ENCODE data around the gene L1CAM.

Gene L1CAM

GRCh38 chrX:153919281-153919680 is 33.3 kb upstream of the L1CAM start:
- Histone ChIP-seq H3K9me3 (ENCODE audit: insufficient read depth, low read length) (no peaks in the 10 kb centered on the region), H3K79me2 (ENCODE audit: low read length) (peaks cover 43% of the 10 kb centered on the region), H3K27ac (ENCODE audit: low read length) (no peak overlapping the region), H3K4me3 (ENCODE audit: low read length) (no peak overlapping the region), H3K36me3 (replicated peaks; ENCODE audit: low read depth, low read length) (peaks cover 45% of the 10 kb centered on the region), H3K9ac (ENCODE audit: low read length) (no peak overlapping the region), H3K27me3 (ENCODE audit: low read depth, low read length) (no peaks in the 10 kb centered on the region), H3K4me2 (ENCODE audit: low read length) (no peak overlapping the region), H4K20me1 (ENCODE audit: insufficient read depth, low read length) (peaks cover 29% of the 10 kb centered on the region), H2AFZ (ENCODE audit: low read depth, low read length) (no peak overlapping the region), H3K4me1 (ENCODE audit: low read length) (peaks cover 12% of the 10 kb centered on the region)
- TF ChIP-seq CTCF (IDR thresholded peaks at IDR 0.05; ENCODE audit: low read depth, low read length) (no peak), EZH2phosphoT487 (IDR thresholded peaks at IDR 0.05; ENCODE audit: low read depth) (no peak)

- no peaks in the 10 kb centered on the region for H3K9me3 ChIP-seq (ENCODE audit: insufficient read depth, low read length)
- H3K4me3 ChIP-seq (ENCODE audit: low read length): no peak overlapping the region
- peaks cover 29% of the 10 kb centered on the region for H3K79me2 ChIP-seq (ENCODE audit: low read length)
- no peak overlapping the region for H3K4me2 ChIP-seq (ENCODE audit: low read length)
- H3K9ac ChIP-seq (ENCODE audit: low read length): no peak overlapping the region
- TF ChIP-seq EZH2phosphoT487 (IDR thresholded peaks at IDR 0.05; ENCODE audit: low read depth): no peak
- no peak for TF ChIP-seq CTCF (IDR thresholded peaks at IDR 0.05; ENCODE audit: low read depth, low read length)
- no peak overlapping the region for H3K27ac ChIP-seq (ENCODE audit: low read length)
- no peak overlapping the region for H2AFZ ChIP-seq (ENCODE audit: low read depth, low read length)
- H3K27me3 ChIP-seq (ENCODE audit: low read depth, low read length): no peaks in the 10 kb centered on the region
- H4K20me1 ChIP-seq (ENCODE audit: insufficient read depth, low read length): peaks cover 19% of the 10 kb centered on the region
- peaks cover 40% of the 10 kb centered on the region for H3K36me3 ChIP-seq (replicated peaks; ENCODE audit: low read depth, low read length)
- no peaks in the 10 kb centered on the region for H3K4me1 ChIP-seq (ENCODE audit: low read length)
Measured at GRCh38 chrX:153917869-153918268, 31.9 kb upstream of the L1CAM start.

GRCh38 chrX:153913701-153914100 is 27.7 kb upstream of the L1CAM start:
- Histone ChIP-seq H2AFZ (ENCODE audit: low read depth, low read length) (no peak overlapping the region), H3K36me3 (replicated peaks; ENCODE audit: low read depth, low read length) (peaks cover 24% of the 10 kb centered on the region), H3K4me3 (ENCODE audit: low read length) (no peak overlapping the region), H3K9me3 (ENCODE audit: insufficient read depth, low read length) (no peaks in the 10 kb centered on the region), H4K20me1 (ENCODE audit: insufficient read depth, low read length) (no peaks in the 10 kb centered on the region), H3K27ac (ENCODE audit: low read length) (no peak overlapping the region), H3K9ac (ENCODE audit: low read length) (no peak overlapping the region), H3K4me1 (ENCODE audit: low read length) (no peaks in the 10 kb centered on the region), H3K79me2 (ENCODE audit: low read length) (no peaks in the 10 kb centered on the region; the same call in 1 of the 2 replicates), H3K4me2 (ENCODE audit: low read length) (no peak overlapping the region), H3K27me3 (ENCODE audit: low read depth, low read length) (no peaks in the 10 kb centered on the region)
- no peak for TF ChIP-seq CTCF (IDR thresholded peaks at IDR 0.05; ENCODE audit: low read depth, low read length)
- TF ChIP-seq EZH2phosphoT487 (IDR thresholded peaks at IDR 0.05; ENCODE audit: low read depth): no peak

GRCh38 chrX:153913211-153913610 is 27.2 kb upstream of the L1CAM start:
- Histone ChIP-seq H3K36me3 (replicated peaks; ENCODE audit: low read depth, low read length) (peaks cover 24% of the 10 kb centered on the region), H3K9me3 (ENCODE audit: insufficient read depth, low read length) (no peaks in the 10 kb centered on the region), H3K4me1 (ENCODE audit: low read length) (no peaks in the 10 kb centered on the region), H3K4me2 (ENCODE audit: low read length) (no peak overlapping the region), H3K27ac (ENCODE audit: low read length) (no peak overlapping the region), H4K20me1 (ENCODE audit: insufficient read depth, low read length) (no peaks in the 10 kb centered on the region), H3K9ac (ENCODE audit: low read length) (no peak overlapping the region), H3K27me3 (ENCODE audit: low read depth, low read length) (no peaks in the 10 kb centered on the region), H2AFZ (ENCODE audit: low read depth, low read length) (no peak overlapping the region), H3K79me2 (ENCODE audit: low read length) (no peaks in the 10 kb centered on the region; the same call in 1 of the 2 replicates), H3K4me3 (ENCODE audit: low read length) (no peak overlapping the region)
- TF ChIP-seq EZH2phosphoT487 (IDR thresholded peaks at IDR 0.05; ENCODE audit: low read depth) (no peak), CTCF (IDR thresholded peaks at IDR 0.05; ENCODE audit: low read depth, low read length) (no peak)
